ENCODE measurements around the gene IFT43.

Gene IFT43

GRCh38 chr14:76083796-76084765 lies 98.5 kb downstream of the IFT43 start:
- no peak for DNase-seq

GRCh38 chr14:76085358-76085757 lies 99.8 kb downstream of the IFT43 start:
- no peak for DNase-seq

DNA sequence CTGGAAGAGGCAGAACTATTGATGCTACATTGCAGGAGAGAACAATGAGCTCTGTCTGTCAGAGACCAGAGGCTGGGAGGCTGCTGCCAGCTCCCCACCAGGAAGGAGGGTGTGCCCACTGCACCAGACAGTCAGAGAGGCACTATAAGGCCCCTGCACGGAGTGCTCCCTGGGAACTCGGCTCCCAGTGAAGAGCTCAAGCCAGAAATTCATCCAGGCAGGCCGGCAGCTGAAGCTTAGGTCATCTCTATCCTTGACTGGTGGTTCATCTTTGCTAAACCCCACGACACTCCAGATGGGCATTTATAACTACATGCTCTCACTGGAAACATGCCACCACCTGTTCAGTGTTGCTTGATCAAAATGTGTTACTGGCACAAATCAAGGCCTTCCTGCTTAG lies 101.1 kb downstream of the IFT43 start:
- no peak for DNase-seq

DNA sequence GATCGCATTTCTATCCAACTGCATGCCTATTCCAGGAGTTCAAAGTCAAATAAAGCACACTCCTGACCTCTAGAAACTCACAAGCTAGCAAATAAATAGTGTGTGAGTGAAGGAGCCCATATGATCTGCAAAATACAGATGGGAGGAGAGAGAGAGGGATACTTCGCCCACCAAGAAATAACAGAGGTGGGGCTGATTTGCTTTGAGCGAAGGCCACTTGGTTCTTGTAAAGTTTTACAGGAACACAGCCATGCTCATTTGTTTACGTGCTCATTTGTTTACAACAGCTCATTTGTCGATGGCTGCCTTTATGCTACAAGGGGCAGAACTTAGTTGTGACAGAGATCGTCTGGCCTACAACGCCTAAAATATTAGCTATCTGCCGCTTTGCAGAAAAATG lies 102.8 kb downstream of the IFT43 start:
- no peak for DNase-seq

DNA sequence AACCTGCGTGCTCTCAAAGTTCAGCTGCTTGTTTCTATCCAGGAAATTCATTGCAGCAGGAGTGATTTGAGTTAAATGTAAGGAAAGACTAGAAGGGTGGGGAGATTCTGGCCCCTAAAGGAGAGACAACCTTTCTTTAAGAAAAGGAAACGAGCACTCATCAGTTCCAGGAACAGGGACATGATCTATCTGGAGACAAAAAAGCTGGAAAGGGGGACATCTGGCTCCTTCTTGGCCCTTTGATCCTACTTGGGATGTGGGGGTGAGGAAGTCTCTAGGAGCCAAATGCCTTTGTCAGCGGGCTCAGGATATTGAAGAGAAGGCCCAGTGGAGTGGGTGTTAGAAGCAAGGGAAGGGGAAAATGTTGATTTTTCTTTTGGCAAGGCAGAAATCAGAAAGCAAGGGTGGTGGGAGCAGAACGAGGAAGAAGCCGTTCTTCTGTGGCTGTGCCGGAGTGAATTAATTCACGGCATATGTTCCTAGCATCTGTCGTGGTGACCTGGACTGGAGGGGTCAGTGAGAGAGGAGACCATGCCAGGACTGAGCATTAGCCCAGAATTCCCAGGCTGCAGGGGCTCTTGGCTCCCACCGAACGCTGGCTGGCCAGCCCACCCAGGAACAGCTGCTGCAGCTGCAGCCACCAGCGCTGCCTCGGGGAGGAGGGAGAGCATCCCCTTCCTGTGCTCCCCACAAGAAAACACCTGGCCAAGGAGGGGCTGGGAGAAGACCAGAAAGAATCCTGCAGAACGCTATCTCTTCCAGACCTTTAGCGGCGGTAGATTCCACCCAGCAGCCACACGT lies 103.4 kb downstream of the IFT43 start:
- no peak for DNase-seq

GRCh38 chr14:76089575-76089974 lies 104.0 kb downstream of the IFT43 start:
- DNase-seq: no peak

- DNase-seq: no peak
Observed at GRCh38 chr14:76090616-76091391, 105.2 kb downstream of the IFT43 start.

GRCh38 chr14:76093077-76093476 lies 107.5 kb downstream of the IFT43 start:
- no peak for DNase-seq

DNA sequence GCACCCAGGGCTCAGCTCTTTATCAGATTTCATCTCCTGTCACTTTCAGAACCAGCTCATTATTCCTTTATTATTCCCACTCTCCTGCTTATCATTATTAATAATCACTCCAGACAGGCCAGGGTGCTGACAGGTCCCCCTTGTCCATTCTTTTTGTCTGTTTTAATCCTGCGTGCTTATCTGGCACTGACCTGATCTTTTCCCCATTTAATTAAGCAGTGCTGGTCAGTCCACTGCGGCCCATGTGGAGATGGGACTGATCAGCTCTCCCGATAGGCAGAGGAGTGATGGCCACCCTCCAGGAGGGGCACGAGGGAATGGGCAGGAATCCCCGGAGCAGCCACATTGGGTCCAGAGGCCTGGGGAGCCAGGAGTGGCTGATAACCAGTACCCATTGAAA lies 110.7 kb downstream of the IFT43 start:
- DNase-seq: no peak

DNA sequence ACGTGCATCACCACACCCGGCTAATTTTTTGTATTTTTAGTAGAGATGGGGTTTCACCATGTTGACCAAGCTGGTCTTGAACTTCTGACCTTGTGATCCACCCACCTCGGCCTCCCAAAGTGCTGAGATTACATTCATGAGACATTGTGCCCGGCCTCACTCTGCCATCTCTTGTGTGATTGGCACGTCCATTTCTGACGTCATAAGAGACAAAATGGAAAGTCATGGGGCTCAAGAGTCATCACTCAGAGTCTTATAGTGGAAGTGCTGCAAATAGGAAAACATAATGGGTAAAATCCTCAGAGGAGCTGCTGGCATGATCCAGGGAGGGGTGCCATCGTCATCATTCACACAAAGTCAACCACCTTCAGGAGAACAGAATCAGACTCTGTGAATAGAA lies 112.0 kb downstream of the IFT43 start:
- no peak for DNase-seq

DNA sequence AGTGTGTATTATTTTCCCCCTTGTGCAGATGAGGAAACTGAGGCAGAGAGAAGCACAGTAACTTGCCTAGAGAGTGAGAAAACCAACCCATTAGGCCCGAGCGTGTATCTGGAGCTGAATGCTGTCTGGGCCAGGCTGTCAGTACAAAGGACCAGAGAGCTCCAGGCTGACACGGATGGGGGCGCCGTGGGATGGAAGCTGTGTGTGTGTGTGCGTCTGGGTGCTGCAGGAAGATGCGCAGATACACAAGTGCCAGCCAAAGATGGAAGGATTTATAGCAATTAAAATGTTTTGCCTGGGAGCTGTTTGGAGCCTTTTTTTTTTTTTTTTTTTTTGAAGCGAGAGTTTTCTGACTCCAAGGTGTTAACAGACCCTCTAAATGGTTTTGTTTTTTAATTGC lies 112.5 kb downstream of the IFT43 start:
- no peak for DNase-seq

DNA sequence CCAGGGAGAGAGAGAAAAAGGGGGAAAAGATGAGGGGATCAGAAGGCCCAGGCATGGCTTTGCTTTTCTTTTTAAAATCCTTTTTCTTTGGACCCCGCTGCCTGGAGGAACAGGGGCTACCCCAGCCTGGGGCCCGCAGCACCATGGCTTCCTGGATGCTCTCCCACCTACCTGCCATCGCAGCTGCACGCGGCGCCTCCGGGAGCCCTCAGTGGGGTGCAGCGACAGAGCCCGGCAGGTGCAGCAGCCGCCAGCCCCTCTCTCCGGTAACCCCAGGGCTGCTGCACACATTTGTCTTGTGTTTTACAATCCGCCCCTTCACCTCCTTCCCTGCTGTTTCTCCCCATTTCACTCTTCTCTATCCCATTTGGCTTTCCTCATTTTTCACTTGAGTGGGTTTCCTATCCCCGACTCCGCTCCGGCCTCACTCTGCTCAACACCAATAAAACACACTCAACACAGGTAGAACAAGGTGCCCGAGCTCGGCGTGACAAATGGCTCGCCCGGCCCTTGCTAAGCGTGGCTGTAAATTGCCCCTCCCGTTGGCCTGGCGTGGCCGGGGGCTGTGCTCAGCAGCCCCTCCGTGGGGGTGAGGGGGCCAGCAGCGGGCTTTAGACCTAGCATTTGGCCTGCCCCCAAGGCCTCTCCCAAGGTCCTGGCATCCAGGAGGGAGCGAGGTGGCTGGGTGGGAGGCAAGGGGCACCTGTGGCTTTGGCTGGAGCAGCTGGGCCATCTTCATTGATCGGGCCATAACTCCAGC lies 113.5 kb downstream of the IFT43 start:
- DNase-seq: no peak

GRCh38 chr14:76100236-76100635 lies 114.7 kb downstream of the IFT43 start:
- no peak for DNase-seq

- DNase-seq: no peak
Observed at GRCh38 chr14:76101391-76102379, 116.1 kb downstream of the IFT43 start.

DNA sequence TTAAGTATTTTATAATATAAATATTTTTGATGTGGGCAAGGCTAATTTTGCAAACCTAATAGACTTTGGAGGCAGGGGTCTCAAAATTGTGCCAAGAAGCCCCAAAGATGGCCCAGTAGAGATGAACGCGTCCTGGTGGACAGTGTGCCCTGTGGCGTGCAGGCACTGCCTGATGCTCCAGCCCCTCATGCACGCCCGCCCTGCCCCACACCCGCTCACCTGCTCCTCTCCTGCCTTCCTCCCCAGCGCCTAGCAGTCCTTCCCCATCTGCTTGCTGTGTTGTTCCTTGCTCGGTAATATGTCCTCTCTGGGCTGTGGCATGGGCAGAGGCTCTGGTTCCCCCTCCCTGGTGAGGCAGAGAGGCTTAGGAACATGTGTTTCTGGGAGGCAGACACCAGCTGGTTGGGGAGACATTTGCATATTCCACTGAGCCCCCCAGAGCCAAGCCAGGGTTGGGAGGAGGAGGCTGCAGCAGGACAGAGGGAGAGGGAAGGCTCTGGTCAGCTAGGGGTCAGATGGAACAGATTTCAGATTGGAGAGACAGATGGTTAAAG lies 119.3 kb downstream of the IFT43 start:
- no peak for DNase-seq

DNA sequence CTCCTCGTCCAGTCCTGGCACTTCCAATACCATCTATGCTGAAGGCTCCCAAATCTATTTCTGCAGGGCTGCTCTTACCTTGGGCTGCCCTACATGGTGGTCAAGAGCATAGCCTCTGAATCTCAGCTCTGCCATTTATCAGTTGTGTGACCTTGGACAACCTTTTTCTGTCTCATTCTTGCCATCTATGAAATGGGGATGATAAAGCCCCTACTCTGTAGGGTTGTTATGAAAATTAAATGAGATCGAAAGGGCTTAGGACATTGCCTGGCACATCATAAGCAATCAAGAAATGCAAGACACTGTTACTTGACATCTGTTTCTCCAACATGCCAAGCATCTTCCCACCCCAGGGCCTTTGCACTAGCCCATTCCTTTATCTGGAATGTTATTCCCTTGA lies 120.6 kb downstream of the IFT43 start:
- DNase-seq: no peak

GRCh38 chr14:76109087-76109880 lies 123.7 kb downstream of the IFT43 start:
- DNase-seq: no peak

DNA sequence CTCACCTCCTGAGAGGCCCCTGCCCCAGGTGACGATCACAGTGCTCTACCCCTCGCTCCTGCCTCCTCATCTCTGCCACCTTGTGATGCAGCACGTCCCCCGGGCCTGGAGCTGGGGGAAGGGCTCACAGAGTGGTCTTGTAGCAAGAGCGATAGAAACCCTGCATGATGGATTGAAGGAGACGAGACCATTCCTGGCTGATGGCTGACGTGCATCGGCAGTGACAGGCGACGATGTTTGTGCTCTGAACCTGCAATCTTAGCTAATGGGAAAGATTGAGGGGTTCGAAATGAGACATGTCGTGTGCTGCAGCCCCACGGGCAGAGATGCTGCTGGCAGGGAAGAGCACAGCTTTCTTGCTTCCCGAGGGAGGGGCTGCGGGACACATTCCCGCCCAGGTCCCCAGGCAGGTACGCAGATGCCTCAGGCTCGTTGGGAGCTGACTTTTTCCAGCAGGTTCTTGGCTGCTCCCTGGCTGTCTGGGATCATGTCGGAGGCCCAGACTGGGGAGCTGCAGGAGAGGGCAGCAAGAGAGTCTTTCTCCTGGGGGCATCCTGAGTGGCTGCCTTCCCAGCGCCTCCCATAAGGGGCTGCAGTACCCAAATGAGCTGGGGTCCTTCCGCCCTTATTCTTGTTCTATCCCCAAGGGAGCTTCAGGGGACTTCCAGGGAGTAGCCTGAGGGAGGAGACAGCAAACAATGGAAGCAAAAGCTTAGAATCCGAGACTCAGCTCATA lies 127.5 kb downstream of the IFT43 start:
- no peak for DNase-seq

DNA sequence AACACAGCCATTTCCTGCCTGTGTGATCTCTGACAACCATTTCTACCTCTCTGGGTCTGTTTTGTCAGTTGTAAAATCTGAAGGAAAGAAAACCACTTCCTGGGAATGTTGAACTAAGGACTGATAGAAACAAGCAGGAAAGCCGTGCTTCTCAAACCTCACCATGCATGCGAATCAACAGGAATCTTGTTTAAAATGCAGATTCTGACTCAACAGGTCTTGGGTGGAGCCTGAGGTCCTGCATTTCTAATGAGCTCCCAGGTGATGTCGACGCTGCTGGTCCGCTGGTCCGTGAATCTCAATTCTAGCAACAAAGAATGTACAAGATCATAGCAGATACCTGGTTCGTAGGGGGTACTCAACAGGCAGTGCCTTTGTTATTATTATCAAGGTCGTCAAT lies 128.1 kb downstream of the IFT43 start:
- DNase-seq: no peak

All from CD4-positive, alpha-beta T cell treated with Interleukin-15 for 1 hour (primary cell).